ENCODE data around the gene TACC3. TPM values are rescaled to one million over a fixed set of nuclear protein-coding genes. Genes with fewer than 3 reads are reported as not detected.

The TACC3 gene
- total and polyA plus RNA-seq, 5 experiments from 2014 or later, result 38.7 to 150 (median 91.6) TPM

- POLR2A ChIA-PET, result no interaction called here
- no peak overlapping the region for H3K4me3 Mint-ChIP-seq
- no peak overlapping the region for H3K27ac Mint-ChIP-seq
- DNase-seq, result no peak
- ATAC-seq, result no peak
- H3K4me1 Mint-ChIP-seq, result peaks cover 0 to 4% (median 1%) of the 10 kb centered on the region in 4 donors
- H3K36me3 Mint-ChIP-seq, result no peaks in the 10 kb centered on the region
- peaks cover 0 to 7% (median 0%) of the 10 kb centered on the region in 5 donors for H3K27me3 Mint-ChIP-seq
- no peaks in the 10 kb centered on the region for H3K9me3 Mint-ChIP-seq
Observed at GRCh38 chr4:1758306-1759121, 37.2 kb downstream of the TACC3 start.

GRCh38 chr4:1759170-1759817, 38.0 kb downstream of the TACC3 start:
- no peak for DNase-seq
- Mint-ChIP-seq H3K27me3 (peaks cover 0 to 9% (median 1%) of the 10 kb centered on the region in 5 donors), H3K9me3 (no peaks in the 10 kb centered on the region), H3K4me1 (peaks cover 0 to 4% (median 1%) of the 10 kb centered on the region in 4 donors), H3K36me3 (no peaks in the 10 kb centered on the region), H3K4me3 (no peak overlapping the region), H3K27ac (no peak overlapping the region)
- POLR2A ChIA-PET, result no interaction called here
- ATAC-seq, result no peak

GRCh38 chr4:1759818-1760223, 38.5 kb downstream of the TACC3 start:
- Mint-ChIP-seq H3K9me3 (no peaks in the 10 kb centered on the region), H3K36me3 (no peaks in the 10 kb centered on the region), H3K27ac (no peak overlapping the region), H3K27me3 (peaks cover 0 to 14% (median 1%) of the 10 kb centered on the region in 5 donors), H3K4me1 (peaks cover 0 to 4% (median 1%) of the 10 kb centered on the region in 4 donors), H3K4me3 (no peak overlapping the region)
- POLR2A ChIA-PET, result no interaction called here
- no peak for ATAC-seq
- DNase-seq, result no peak

- Mint-ChIP-seq H3K9me3 (no peaks in the 10 kb centered on the region), H3K36me3 (no peaks in the 10 kb centered on the region), H3K4me1 (peaks cover 0 to 7% (median 3%) of the 10 kb centered on the region in 4 donors), H3K27me3 (peaks cover 0 to 22% (median 3%) of the 10 kb centered on the region in 5 donors), H3K4me3 (no peak overlapping the region), H3K27ac (no peak overlapping the region)
- ATAC-seq (no peak), DNase-seq (no peak)
- POLR2A ChIA-PET, result no interaction called here
Observed at GRCh38 chr4:1760521-1761071, 39.3 kb downstream of the TACC3 start.

- no peaks in the 10 kb centered on the region for H3K36me3 Mint-ChIP-seq
- H3K27me3 Mint-ChIP-seq, result peaks cover 0 to 25% (median 3%) of the 10 kb centered on the region in 5 donors
- H3K4me3 Mint-ChIP-seq, result no peak overlapping the region
- POLR2A ChIA-PET, result no interaction called here
- H3K9me3 Mint-ChIP-seq, result no peaks in the 10 kb centered on the region
- no peak for ATAC-seq
- no peak overlapping the region for H3K27ac Mint-ChIP-seq
- peaks cover 0 to 10% (median 3%) of the 10 kb centered on the region in 4 donors for H3K4me1 Mint-ChIP-seq
- DNase-seq, result no peak
Observed at GRCh38 chr4:1761130-1761689, 39.9 kb downstream of the TACC3 start.

- Mint-ChIP-seq H3K27ac (no peak overlapping the region), H3K9me3 (no peaks in the 10 kb centered on the region), H3K27me3 (peaks cover 0 to 25% (median 3%) of the 10 kb centered on the region in 5 donors), H3K4me3 (no peak overlapping the region), H3K36me3 (no peaks in the 10 kb centered on the region), H3K4me1 (peaks cover 0 to 10% (median 3%) of the 10 kb centered on the region in 4 donors)
- no peak for ATAC-seq
- no peak for DNase-seq
- POLR2A ChIA-PET, result no interaction called here
Observed at GRCh38 chr4:1762264-1763010, 41.1 kb downstream of the TACC3 start.

GRCh38 chr4:1763070-1763549, 41.8 kb downstream of the TACC3 start:
- H3K27me3 Mint-ChIP-seq, result peaks cover 0 to 28% (median 3%) of the 10 kb centered on the region in 5 donors
- H3K9me3 Mint-ChIP-seq, result no peaks in the 10 kb centered on the region
- H3K4me1 Mint-ChIP-seq, result peaks cover 0 to 14% (median 5%) of the 10 kb centered on the region in 4 donors
- ATAC-seq (no peak), DNase-seq (no peak)
- POLR2A ChIA-PET, result no interaction called here
- H3K36me3 Mint-ChIP-seq, result no peaks in the 10 kb centered on the region
- no peak overlapping the region for H3K27ac Mint-ChIP-seq
- H3K4me3 Mint-ChIP-seq, result no peak overlapping the region

- no peaks in the 10 kb centered on the region for H3K36me3 Mint-ChIP-seq
- H3K9me3 Mint-ChIP-seq, result no peaks in the 10 kb centered on the region
- peaks cover 2 to 33% (median 6%) of the 10 kb centered on the region in 5 donors for H3K27me3 Mint-ChIP-seq
- H3K27ac Mint-ChIP-seq, result no peak overlapping the region
- peaks cover 2 to 19% (median 7%) of the 10 kb centered on the region in 4 donors for H3K4me1 Mint-ChIP-seq
- ATAC-seq (no peak), DNase-seq (no peak)
- POLR2A ChIA-PET, result no interaction called here
- no peak overlapping the region for H3K4me3 Mint-ChIP-seq
Observed at GRCh38 chr4:1763550-1764080, 42.3 kb downstream of the TACC3 start.

GRCh38 chr4:1764670-1765069, 43.3 kb downstream of the TACC3 start:
- POLR2A ChIA-PET, result no interaction called here
- Mint-ChIP-seq H3K27ac (no peak overlapping the region), H3K4me3 (no peak overlapping the region), H3K36me3 (no peaks in the 10 kb centered on the region), H3K4me1 (peaks cover 2 to 21% (median 7%) of the 10 kb centered on the region in 4 donors), H3K27me3 (peaks cover 2 to 34% (median 8%) of the 10 kb centered on the region in 5 donors), H3K9me3 (no peaks in the 10 kb centered on the region)
- DNase-seq (no peak), ATAC-seq (no peak)

GRCh38 chr4:1765409-1766072, 44.2 kb downstream of the TACC3 start:
- POLR2A ChIA-PET, result no interaction called here
- no peak for DNase-seq
- H3K27ac Mint-ChIP-seq, result no peak overlapping the region
- no peaks in the 10 kb centered on the region for H3K9me3 Mint-ChIP-seq
- H3K36me3 Mint-ChIP-seq, result no peaks in the 10 kb centered on the region
- peaks cover 2 to 17% (median 6%) of the 10 kb centered on the region in 4 donors for H3K4me1 Mint-ChIP-seq
- H3K4me3 Mint-ChIP-seq, result peak overlapping the region in 4 of 10 donors; percentile 15 to 77 (median 40)
- H3K27me3 Mint-ChIP-seq, result peaks cover 2 to 36% (median 8%) of the 10 kb centered on the region in 5 donors
- no peak for ATAC-seq

- ATAC-seq (no peak), DNase-seq (no peak)
- POLR2A ChIA-PET, result no interaction called here
- Mint-ChIP-seq H3K27ac (no peak overlapping the region), H3K4me1 (peaks cover 2 to 17% (median 6%) of the 10 kb centered on the region in 4 donors), H3K4me3 (peak overlapping the region in 3 of 10 donors; percentile 3 to 15 (median 10)), H3K9me3 (no peaks in the 10 kb centered on the region), H3K36me3 (no peaks in the 10 kb centered on the region), H3K27me3 (peaks cover 2 to 36% (median 8%) of the 10 kb centered on the region in 5 donors)
Observed at GRCh38 chr4:1766106-1767060, 45.1 kb downstream of the TACC3 start.

Measured in naive thymus-derived CD8-positive, alpha-beta T cell (primary cell).